MM.1S (cell line): ENCODE measurements around the gene GZF1.

Source experiments
- CTCF ChIP-seq: fragments of 300-600 bp; sonication (generic); IDR thresholded peaks from 2 replicates; pipeline ENCODE4 v1.5.1; 2016; ENCODE audit warnings: antibody characterized with exemption, low read length, mixed read lengths
- EZH2 ChIP-seq: fragments of 300-600 bp; sonication (generic); optimal IDR thresholded peaks from 2 replicates; pipeline ENCODE3; 2017; ENCODE audit warnings: low read depth, mild to moderate bottlenecking, antibody characterized with exemption, low read length, mixed read lengths

GRCh38 chr20:23360531-23360930, 1.5 kb upstream of the GZF1 start:
- TF ChIP-seq CTCF (no peak), EZH2 (no peak)
